ENCODE measurements around the gene THAP7. TPM values are rescaled to one million over a fixed set of nuclear protein-coding genes. Genes with fewer than 3 reads are reported as not detected.
A peak's percentile ranks its signal among the peaks of the same experiment; 100 is the strongest.
"Not testable (repeated sequence)": the region's sequence is repeated elsewhere in the genome, so short reads cannot be mapped to it uniquely, and the experiment has no call there.

Gene THAP7
- polyA plus RNA-seq, 5 donors: 14.7 to 30.0 (median 19.2) TPM

DNA sequence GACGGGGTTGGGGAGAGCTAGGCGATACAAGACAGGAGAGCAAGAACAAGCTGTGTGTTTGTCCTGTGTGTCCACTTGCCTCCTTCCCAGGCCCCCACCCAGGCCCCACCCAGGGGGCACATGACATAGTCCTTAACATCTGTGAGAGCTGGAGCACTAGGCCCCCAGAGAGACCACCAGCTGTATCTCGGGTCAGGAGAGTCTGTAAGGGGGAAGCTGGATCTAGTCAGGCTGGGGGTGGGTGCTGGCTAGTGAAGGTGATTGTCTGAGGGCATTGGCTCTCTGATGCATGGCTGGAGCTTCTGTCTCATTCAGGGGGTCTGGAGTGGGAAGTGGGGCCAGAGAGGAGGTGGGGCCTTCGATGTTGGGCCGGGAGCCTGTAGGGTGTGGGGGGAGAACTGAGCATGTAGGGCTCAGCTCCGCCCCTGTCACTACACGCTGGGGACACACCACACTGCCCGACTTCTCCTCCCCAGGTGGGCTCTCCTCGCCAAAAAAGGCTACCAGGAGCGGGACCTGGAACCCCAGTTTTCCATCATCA lies 13.6 kb upstream of the THAP7 start:
- DNase-seq: no peak

DNA sequence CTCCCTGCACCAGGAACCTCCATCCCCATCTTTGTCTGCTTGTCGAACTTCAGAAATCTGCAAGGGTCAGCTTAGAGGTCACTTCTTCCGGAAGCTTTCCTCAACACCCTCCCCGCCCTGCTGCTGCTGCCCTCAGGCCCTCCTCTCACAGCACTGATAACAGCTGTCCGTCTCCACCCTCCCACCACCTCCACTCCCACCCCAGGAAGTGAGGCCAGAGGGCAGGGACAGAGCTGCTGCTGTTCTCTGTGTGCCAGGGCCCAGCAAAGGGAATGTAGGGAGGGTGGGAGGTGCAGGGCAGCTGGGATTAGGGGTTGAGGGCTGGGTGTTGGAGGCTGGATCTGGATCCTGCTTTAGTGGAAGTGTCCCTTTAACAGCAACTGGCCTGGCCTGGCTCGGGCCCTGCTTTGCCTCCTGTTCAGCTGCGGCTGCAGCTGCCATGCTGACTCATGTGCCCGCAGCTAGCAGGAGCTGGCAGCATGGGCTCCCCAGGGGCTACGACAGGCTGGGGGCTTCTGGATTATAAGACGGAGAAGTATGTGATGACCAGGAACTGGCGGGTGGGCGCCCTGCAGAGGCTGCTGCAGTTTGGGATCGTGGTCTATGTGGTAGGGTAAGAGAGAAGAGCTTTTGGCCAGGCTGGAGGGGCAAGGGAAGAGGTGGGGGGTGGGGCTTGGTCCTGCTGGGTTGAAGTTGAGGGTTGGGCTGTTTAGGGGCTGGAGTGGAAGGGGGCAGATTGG lies 13.0 kb upstream of the THAP7 start, which contains the start of gene P2RX6:
P2RX6 (plus strand) TSS at position 440 of the 740 bp plus-strand sequence; CDS start at position 450, 10 bp downstream.
- DNase-seq: peak; percentile 57 to 68

DNA sequence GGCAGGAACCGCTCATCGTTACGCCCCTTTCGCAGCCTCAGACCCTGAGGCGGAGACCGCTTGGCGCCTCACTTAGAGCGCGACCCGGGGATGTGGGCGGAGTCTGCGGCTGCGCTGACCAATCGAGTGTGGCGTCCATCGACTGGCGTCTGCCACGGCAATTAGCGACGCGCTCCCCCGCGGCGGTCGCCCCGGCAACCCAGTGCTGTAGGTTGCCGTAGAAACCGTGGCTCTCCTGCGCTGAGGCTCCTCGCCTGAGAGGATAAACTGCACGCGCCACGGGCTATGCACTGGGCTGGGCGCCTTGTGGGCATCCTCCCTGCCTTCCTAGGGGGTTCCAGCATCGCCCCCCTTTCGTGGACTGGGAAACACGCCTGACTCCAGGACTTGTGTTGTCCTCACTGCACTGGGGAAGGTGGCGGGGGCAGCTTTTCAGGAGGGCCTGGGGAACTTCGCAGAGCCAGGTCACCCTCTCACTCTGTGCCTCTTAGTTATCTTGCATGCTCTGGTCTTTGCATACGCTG lies 12.3 kb upstream of the THAP7 start:
- peak; percentile 92 to 95 for DNase-seq

DNA sequence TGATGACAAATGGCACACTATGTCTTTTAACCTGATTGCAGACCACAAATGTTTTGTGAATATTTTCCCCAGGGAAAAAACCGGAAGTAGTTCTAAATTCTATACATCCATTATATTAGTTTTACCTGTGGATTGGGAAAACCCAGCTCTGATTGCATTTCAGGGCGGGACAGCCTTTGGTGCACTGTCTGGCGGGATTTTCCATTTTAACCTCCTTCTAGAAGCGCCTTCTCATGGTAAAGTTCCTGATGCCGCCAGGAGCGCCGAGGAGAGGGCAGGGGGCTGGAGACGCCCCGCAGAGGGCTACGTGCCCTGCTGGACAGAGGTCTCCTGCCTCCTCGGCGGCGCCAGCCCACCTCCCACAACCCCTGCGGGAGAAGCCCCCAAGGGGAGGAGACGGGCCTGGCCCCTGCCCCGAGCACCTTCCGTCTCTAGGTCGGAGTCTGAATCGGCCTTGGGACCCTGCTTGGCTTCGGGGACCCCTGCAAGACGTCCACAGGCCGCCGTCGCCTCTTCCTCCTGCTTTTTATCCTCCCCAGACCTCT lies 11.8 kb upstream of the THAP7 start:
- DNase-seq: no peak

DNA sequence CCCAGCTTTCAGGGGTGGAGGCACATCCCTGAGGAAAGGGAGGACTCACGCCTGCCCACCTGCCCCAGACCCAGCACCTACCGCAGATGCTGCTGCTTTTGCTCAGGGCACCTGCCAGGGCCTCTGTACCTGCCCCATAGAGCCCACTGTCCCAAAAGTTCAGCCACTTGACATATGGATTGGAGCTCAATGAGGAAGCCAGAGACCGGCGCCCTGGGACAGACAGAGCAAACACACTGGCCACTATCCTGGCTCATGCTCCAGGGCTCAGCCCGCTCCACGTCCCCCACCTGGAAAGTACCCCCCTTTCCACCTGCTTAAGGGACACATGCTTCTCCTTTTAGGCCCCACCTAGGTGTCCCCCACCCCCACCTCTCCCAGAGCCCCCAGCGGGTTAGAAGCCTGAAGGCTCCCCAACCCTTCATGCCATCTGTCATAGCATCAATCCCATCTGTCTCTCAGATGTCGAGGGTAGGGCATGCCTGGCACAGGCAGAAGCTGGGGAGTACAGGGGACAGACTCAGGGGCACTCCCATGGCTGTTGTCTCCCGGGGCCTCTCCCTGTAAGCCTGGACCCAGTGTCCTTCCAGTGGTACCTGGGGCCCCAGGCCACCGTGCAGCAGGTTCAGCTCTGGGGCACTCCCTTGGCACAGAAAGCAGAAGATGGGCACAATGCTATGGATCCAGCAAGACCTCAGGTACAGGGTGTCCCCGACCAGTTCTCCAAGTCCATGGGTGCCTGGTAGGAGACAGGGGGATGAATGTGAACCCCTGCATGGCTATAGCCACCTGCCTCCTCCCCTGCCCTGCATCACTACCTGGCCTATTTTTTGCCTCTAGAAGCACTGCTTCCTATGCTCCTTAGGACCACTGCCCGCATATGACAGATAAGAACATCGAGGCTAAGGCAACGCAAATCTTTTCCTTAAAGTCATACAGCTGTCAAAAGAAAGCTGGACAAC lies 10.8 kb upstream of the THAP7 start:
- no peak for DNase-seq

DNA sequence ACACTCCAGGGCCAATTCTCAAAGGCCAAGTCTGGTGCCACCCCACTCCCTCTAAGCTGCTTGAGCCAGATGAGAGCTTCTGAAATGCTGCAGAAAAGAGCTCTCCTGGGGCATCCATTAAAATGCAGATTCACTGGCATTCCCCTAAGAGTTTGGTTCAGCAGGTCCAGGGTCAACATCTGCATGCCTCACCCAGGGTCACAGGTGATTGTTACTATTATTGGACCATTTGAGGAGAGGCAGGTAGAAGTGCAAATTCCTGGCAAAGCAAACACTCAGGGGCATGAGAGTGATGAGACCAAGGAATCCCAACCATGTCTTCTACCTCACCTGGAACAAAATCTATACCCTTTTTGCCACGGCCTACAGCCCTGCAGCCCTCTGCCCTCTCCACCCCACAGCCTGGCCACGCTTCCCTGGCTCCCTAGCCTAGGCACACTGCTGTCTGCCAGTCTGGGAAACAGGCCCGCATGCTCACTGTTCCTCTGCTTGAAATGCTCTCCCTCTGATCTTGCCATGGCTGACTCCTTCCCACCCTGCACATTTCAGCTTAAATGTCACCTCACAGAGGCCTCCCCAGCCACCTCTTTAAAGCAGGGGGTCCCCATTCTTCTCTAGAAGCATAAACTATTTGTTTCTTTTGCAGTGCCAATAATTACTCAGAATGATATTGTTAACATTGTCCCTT lies 8.7 kb upstream of the THAP7 start:
- no peak for DNase-seq

DNA sequence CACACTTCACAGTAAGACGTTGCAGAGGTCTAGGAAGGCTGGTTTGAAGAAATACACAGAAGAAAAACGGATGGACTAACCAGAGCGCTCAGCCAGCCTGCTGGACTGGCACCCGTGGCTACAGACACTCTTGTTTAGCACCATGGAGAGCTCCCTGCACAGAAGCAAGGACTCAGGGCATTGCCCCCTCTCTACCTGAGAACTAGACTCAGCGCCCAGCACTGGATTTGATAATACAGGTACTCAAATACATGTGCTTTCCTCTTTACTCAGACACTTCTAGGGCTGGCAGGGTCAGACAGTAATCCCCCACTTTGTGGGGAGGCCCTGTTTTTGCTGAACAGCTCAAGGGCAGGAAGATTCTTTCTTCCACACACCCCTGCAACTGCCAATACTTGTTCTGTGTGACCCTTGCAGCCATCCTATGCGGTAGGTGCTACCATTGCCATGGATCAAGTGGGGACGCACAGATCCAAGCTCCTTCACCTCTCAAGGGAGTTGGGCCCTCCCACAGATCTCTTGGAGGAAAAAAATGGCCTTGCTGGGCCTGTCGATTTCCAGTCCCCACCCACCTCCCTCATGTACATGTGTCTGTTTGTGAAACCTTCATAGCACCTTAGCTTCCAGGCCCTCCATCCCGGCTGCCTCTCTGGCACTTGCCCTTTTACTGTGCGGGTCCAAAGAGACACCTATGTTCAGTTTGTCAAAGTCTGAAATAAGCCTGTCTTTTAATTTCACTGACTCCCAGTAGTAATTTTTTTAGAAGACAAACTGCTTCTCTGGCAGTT lies 7.9 kb upstream of the THAP7 start:
- peak in 1 of 2 donors; percentile 36 for DNase-seq

DNA sequence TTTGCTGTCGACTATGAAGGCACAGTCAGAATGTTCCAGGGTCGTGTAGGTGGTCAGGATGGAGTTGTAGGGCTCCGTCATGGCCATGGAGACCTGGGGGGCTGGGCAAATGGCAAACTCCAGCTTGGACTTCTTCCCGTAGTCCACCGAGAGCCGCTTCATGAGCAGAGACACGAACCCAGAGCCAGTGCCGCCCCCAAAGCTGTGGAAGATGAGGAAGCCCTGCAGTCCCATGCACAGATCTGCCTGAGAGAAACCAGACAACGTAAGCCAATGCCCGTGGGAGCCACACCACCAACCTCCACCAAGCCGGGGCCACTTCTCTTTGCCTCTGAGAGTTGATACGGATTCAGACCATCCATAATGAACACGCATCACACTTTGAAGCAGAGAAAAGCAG lies 7.3 kb upstream of the THAP7 start:
- DNase-seq: not testable (repeated sequence)

DNA sequence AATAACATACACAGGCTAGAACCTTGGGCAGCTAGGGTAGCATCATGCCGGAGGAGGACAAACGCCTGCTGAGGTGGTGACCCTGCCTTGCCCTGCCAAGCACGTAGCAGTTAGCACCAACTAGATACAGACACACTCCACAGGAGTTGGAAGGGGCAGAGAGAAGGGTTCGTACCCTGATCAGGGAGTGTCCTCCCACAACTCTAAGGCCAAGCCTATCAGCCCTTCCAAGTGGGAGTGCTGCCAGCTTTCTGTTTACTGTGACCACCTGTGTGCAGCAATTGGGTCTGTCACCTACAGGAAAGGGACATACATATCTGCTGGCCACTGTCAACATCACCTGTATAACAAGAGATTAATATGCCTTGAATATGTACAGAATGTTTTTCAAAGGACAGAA lies 1.9 kb upstream of the THAP7 start:
- DNase-seq: no peak

DNA sequence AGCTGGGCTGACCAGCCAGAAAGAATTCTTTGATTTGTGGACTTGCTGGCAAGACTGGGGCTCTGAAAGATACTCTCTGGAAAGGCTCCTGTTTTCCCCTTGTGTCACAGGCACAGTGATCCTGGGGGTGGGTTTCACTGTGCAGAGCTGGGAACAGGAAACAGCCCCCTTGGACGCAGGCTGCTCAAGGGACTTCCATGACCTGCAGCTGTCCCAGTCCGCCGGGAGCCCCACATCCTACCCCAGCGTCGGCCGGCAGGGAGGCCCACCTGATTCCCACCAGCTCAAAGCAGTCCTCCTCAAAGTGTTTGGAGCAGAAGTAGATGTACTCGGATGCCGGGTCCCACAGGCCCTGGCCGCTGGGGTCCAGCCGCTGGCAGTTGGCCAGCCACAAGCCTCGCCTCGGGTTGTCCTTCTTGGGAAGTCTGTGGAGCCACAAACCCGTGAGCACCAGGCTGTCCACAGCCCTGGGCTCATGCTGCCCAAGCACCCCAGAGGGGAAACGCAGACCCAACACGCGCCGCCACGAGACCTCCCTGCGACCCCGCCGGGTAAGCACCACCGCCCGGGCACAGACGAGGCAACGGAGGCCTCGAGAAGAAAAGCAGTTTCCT lies 824 bp downstream of the THAP7 start:
- DNase-seq: no peak

DNA sequence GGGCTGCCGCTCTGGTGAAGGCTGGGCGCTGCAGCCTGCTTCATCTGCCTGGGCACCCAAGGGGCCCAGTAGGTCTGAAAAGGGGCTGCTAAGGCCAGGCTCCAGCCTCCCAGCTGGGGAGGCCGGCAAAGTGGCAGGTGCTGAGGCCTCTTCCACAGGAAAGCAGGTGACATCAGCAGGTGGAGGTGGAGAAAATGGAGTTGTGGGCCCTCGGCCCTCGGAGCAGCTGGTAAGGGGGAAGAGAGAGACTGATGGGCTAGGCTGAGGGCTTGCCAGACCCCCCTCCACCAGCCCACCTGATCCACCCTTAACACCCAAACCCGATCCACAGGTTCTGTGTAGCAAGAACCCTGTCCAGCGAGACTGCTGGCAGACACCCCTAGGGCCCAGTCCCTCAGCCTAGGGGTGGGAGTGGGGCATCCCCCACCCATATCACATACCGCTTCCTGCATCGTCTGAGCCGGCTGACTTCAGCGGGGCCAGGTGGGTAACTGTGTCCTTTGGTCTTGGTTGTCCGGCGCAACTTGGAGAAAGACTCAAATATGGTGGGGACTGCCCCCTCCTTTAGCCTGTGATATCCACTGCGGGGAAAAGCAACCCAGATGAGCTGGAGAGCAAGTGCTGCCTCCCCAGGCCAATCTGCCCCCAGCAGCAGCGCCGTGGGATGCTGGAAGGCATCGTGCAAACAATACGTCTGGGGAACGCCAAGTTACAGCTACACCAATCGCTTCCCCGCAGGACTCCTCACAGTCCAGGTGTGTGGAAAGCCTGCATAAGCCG lies 1.5 kb downstream of the THAP7 start:
- DNase-seq: no peak

DNA sequence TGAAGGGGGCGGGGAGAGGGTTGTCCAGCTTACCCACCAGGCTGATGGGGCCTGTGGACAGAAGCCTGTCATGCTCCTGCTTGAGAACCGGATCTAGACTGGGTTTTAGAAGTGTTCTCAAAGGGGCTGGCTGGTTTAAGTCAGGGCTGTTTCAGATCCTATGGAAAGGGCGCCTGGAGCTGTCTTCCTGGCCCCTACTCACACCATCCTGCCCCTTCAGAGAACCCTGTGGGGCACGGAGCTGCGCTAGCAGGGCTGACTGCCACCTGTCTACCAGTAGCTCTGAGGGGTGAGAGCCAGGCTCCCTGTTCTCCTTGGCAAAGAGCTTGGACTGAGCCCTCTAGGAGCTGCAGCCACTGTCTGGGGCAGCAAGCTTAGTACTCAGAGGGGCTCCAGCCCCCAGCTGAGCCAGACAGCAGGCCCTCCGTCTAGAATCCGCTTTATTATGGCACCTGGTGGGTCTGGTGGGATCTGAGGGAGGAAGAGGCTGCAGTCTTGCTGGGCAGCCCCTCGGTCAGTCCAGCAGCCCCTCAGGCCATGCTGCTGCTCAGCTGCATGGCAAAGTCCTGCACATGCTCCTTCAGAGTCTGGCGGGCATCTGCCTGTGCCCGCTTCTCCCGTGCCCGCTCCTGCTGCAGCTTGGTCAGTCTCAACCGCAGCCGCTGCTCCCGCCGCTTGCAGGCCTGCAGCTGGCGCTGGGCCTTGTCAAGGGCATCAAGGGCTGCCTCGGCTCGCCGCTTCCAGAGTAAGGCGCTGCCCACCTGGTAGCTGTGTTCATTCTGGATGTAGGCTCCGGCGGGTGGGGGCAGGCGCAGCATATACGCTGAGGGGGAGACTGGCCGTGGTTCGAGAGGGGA lies 2.3 kb downstream of the THAP7 start:
- no peak for DNase-seq

DNA sequence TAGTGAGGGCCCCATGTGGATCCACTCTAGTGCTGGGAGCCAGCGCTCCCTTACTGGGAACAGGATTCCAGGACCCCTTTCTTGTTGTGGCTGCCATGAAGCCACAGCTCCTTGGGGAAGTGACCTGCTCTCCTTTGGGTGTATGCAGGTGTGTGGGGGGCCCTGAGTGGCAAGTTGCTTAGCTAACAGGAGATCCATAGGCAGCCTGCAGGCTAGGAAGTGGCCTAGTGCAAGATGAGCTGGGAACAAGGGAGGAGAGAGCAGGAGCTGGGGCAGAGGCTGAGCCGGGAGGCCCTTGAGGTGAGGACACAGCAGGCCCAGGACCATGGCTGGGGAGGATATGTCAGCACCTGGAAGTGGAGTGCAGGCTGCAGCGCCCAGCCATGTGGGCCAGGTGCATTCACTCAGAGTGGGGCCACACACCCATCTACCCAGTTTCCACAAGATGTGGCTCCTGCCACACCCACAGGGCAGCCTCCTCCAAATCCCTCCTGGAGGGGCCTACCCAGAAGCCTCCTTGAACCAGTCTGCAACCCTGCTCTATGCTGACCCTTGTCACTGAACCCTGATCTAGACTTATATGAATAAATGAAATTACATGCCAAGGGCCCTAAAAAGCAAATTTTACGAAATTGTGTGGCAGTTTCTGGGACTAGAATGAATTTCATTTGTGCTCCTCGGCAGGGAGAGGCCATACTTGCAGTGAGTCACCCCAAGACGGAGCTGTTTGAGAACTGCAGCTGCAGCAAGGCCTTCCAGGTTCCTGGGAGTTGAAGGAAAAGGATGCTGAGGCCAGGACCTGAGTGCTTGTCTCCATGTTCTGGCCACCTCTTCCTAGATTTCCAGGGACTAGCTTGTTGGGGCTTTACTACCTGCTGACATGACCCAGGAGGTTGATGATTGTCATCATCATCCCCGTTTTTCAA lies 3.2 kb downstream of the THAP7 start:
- no peak for DNase-seq

DNA sequence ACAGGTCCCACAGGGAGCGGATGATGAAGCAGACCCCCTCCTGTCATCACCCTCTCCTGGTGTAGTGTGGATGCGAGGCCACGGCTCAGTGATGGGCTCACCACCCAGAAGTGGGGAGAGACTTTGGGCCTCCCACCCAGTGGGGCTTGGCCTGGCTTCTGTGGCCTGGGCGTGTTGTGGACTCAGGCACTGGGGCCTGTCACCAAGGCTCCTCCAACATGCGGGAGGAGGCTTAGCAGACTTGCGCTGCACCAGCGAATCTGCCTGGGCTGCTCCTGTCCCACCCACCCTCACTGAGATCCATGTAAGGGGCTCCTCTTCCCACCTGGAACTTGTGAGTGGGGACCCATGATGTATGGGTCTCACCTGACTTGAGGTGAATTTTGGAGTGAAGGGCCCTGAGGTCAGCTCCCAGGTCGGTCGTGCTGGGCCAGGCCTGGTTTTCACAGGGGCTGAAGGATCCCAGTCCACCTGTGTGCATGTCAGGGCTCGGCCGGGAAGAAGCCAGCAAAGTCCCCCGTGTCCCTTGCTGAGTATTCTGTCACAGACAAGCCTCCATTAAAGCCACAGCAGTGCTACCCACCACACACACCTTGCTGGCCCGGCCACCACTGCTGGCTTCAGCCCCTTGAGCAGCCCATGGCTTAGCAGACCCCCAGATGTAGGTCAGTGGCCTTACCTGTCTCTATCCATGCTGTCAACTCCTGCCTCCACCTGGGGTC lies 4.2 kb downstream of the THAP7 start:
- DNase-seq: no peak

DNA sequence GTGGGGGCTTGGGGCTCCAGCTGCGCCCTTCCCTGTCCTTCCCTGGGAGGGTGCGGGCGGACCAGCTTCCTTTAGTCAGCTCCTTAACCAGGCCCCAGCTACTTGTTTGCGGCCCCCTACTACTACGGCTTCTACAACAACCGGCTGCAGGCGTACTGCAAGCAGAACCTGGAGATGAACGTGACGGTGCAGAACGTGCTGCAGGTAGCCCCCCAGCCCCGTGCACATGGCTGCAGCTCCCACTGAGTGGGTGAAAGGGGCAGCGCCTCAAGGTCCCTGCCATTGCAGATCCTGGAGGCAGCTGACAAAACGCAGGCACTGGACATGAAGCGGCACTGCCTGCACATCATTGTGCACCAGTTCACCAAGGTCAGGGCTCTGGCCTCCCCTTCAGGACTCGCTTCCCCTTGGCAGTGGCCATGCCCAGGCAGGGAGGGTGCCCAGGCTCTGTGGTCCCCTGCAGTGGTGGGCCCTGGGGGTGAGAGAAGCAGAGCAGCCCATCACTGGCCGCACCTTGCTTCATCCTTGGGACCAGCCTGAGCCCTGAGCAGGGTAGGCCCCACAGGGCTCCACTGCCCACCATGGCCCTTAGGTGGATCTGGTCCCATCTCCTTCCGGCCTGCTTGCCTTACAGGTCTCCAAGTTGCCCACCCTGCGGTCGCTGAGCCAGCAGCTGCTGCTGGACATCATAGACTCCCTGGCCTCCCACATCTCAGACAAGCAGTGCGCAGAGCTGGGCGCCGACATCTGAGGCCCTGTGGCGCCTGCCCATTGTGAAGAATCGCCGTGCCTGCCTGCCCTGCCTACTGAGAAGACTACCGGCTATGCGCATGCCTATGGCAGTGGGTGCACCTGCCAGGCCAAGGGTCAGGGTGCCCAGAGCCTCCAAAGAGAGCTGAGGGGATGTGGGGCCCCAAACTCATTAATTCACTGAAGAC lies 5.1 kb downstream of the THAP7 start:
- DNase-seq: no peak

Data from right lung (tissue), 5 donors.